ENCODE data around the gene TBCD.

TBCD gene

GRCh38 chr17:82849076-82849945 is 97.4 kb downstream of the TBCD start:
- no peaks in the 10 kb centered on the region; the same call in 1 of the 2 replicates for H3K27me3 ChIP-seq (ENCODE audit: low read depth, low read length)
- peaks cover 13% of the 10 kb centered on the region for H3K4me1 ChIP-seq (ENCODE audit: low read length)
- no peak overlapping the region for H2AFZ ChIP-seq (ENCODE audit: low read depth, low read length)
- no peak for TF ChIP-seq CTCF (IDR thresholded peaks at IDR 0.05; ENCODE audit: low read depth, low read length)
- TF ChIP-seq EZH2phosphoT487 (IDR thresholded peaks at IDR 0.05; ENCODE audit: low read depth) = 0 out of 2 replicates have a peak, but pooled peaks have one; percentile 31
- no peak overlapping the region for H3K4me3 ChIP-seq (ENCODE audit: low read length)
- H3K9me3 ChIP-seq (ENCODE audit: insufficient read depth, low read length) = no peaks in the 10 kb centered on the region
- peak overlapping the region; percentile 47 for H3K4me2 ChIP-seq (ENCODE audit: low read length)
- H3K9ac ChIP-seq (ENCODE audit: low read length) = no peak overlapping the region
- H3K36me3 ChIP-seq (replicated peaks; ENCODE audit: low read depth, low read length) = peaks cover 11% of the 10 kb centered on the region
- peaks cover 6% of the 10 kb centered on the region; the same call in 1 of the 2 replicates for H3K79me2 ChIP-seq (ENCODE audit: low read length)
- no peak overlapping the region for H3K27ac ChIP-seq (ENCODE audit: low read length)
- peaks cover 62% of the 10 kb centered on the region for H4K20me1 ChIP-seq (ENCODE audit: insufficient read depth, low read length)

- H3K4me3 ChIP-seq (ENCODE audit: low read length) = no peak overlapping the region
- H3K9ac ChIP-seq (ENCODE audit: low read length) = no peak overlapping the region
- H3K9me3 ChIP-seq (ENCODE audit: insufficient read depth, low read length) = no peaks in the 10 kb centered on the region
- peaks cover 55% of the 10 kb centered on the region for H4K20me1 ChIP-seq (ENCODE audit: insufficient read depth, low read length)
- H3K36me3 ChIP-seq (replicated peaks; ENCODE audit: low read depth, low read length) = peaks cover 17% of the 10 kb centered on the region
- peaks cover 6% of the 10 kb centered on the region; the same call in 1 of the 2 replicates for H3K79me2 ChIP-seq (ENCODE audit: low read length)
- no peak overlapping the region for H3K4me2 ChIP-seq (ENCODE audit: low read length)
- H3K27ac ChIP-seq (ENCODE audit: low read length) = no peak overlapping the region
- no peaks in the 10 kb centered on the region; the same call in 1 of the 2 replicates for H3K27me3 ChIP-seq (ENCODE audit: low read depth, low read length)
- peaks cover 13% of the 10 kb centered on the region for H3K4me1 ChIP-seq (ENCODE audit: low read length)
- no peak overlapping the region for H2AFZ ChIP-seq (ENCODE audit: low read depth, low read length)
- TF ChIP-seq EZH2phosphoT487 (IDR thresholded peaks at IDR 0.05; ENCODE audit: low read depth) = no peak
- TF ChIP-seq CTCF (IDR thresholded peaks at IDR 0.05; ENCODE audit: low read depth, low read length) = no peak
Observed at GRCh38 chr17:82851381-82851780, 99.5 kb downstream of the TBCD start.

GRCh38 chr17:82854226-82854625 is 102.4 kb downstream of the TBCD start:
- peaks cover 10% of the 10 kb centered on the region for H3K4me1 ChIP-seq (ENCODE audit: low read length)
- no peak overlapping the region for H3K4me3 ChIP-seq (ENCODE audit: low read length)
- TF ChIP-seq EZH2phosphoT487 (IDR thresholded peaks at IDR 0.05; ENCODE audit: low read depth) (no peak), CTCF (IDR thresholded peaks at IDR 0.05; ENCODE audit: low read depth, low read length) (no peak)
- H3K9me3 ChIP-seq (ENCODE audit: insufficient read depth, low read length) = no peaks in the 10 kb centered on the region
- H3K36me3 ChIP-seq (replicated peaks; ENCODE audit: low read depth, low read length) = peaks cover 17% of the 10 kb centered on the region
- no peaks in the 10 kb centered on the region; the same call in 1 of the 2 replicates for H3K27me3 ChIP-seq (ENCODE audit: low read depth, low read length)
- peaks cover 6% of the 10 kb centered on the region; the same call in 1 of the 2 replicates for H3K79me2 ChIP-seq (ENCODE audit: low read length)
- peaks cover 46% of the 10 kb centered on the region for H4K20me1 ChIP-seq (ENCODE audit: insufficient read depth, low read length)
- H2AFZ ChIP-seq (ENCODE audit: low read depth, low read length) = no peak overlapping the region
- no peak overlapping the region for H3K9ac ChIP-seq (ENCODE audit: low read length)
- no peak overlapping the region for H3K4me2 ChIP-seq (ENCODE audit: low read length)
- no peak overlapping the region for H3K27ac ChIP-seq (ENCODE audit: low read length)

GRCh38 chr17:82856361-82856760 is 104.5 kb downstream of the TBCD start:
- peaks cover 50% of the 10 kb centered on the region for H4K20me1 ChIP-seq (ENCODE audit: insufficient read depth, low read length)
- no peak overlapping the region for H3K9ac ChIP-seq (ENCODE audit: low read length)
- H3K9me3 ChIP-seq (ENCODE audit: insufficient read depth, low read length) = no peaks in the 10 kb centered on the region
- no peak overlapping the region for H3K4me2 ChIP-seq (ENCODE audit: low read length)
- TF ChIP-seq CTCF (IDR thresholded peaks at IDR 0.05; ENCODE audit: low read depth, low read length) (no peak), EZH2phosphoT487 (IDR thresholded peaks at IDR 0.05; ENCODE audit: low read depth) (no peak)
- no peaks in the 10 kb centered on the region for H3K79me2 ChIP-seq (ENCODE audit: low read length)
- H3K27ac ChIP-seq (ENCODE audit: low read length) = no peak overlapping the region
- peaks cover 11% of the 10 kb centered on the region for H3K36me3 ChIP-seq (replicated peaks; ENCODE audit: low read depth, low read length)
- H3K4me1 ChIP-seq (ENCODE audit: low read length) = no peaks in the 10 kb centered on the region
- H3K4me3 ChIP-seq (ENCODE audit: low read length) = no peak overlapping the region
- H2AFZ ChIP-seq (ENCODE audit: low read depth, low read length) = no peak overlapping the region
- H3K27me3 ChIP-seq (ENCODE audit: low read depth, low read length) = no peaks in the 10 kb centered on the region

All from OCI-LY3 (cell line).